HL-60/S4 treated with phorbol 12-myristate 13-acetate at 8.2 ng/mL for 4 days and 3 days (cell line): Measurements from ENCODE around the gene ARSH.
"Not testable (repeated sequence)": the region's sequence is repeated elsewhere in the genome, so short reads cannot be mapped to it uniquely, and the experiment has no call there.

Source experiments
- in situ Hi-C: fragments of 300-500 bp; cut with MboI; formaldehyde crosslinking; loops from 2 replicates; pipeline ENCODE4 v1.15.0; 2022; ENCODE audit warnings: low sequenced_read_pairs

Gene ARSH

GRCh38 chrX:3037218-3037617 lies 30.9 kb downstream of the ARSH start:
- in situ Hi-C loops = no loop called here

GRCh38 chrX:3044196-3044595 lies 37.9 kb downstream of the ARSH start:
- in situ Hi-C loops = no loop called here

GRCh38 chrX:3044671-3045070 lies 38.3 kb downstream of the ARSH start:
- in situ Hi-C loops = no loop called here

- in situ Hi-C loops = no loop called here
Observed at GRCh38 chrX:3046253-3047240, 40.2 kb downstream of the ARSH start.

GRCh38 chrX:3050523-3051175 lies 44.3 kb downstream of the ARSH start:
- in situ Hi-C loops = not testable (repeated sequence)

- in situ Hi-C loops = no loop called here
Observed at GRCh38 chrX:3052860-3053259, 46.5 kb downstream of the ARSH start.

GRCh38 chrX:3066555-3066954 lies 60.2 kb downstream of the ARSH start:
- in situ Hi-C loops = no loop called here

GRCh38 chrX:3075959-3076358 lies 69.6 kb downstream of the ARSH start:
- in situ Hi-C loops = no loop called here

- in situ Hi-C loops = no loop called here
Observed at GRCh38 chrX:3076416-3076991, 70.2 kb downstream of the ARSH start.
